Stimulated activated CD8-positive, alpha-beta memory T cell treated with anti-CD3 and anti-CD28 coated beads, Interleukin-7, amount 100 ng/mL, for 1 hour (primary cell): Measurements from ENCODE around the gene ESCO1.

ENCODE experiments used
- DNase-seq, 2 donors: peaks; one replicate each; pipeline ENCODE4 v3.0.0-alpha.2; 2020; ENCODE audit warnings: low read depth in 2 of 2

ESCO1 gene

GRCh38 chr18:21584391-21584790 is 16.1 kb downstream of the ESCO1 start:
- DNase-seq = no peak

GRCh38 chr18:21575656-21576055 is 24.8 kb downstream of the ESCO1 start:
- DNase-seq = no peak

GRCh38 chr18:21571772-21572171 is 28.7 kb downstream of the ESCO1 start:
- DNase-seq = no peak

GRCh38 chr18:21559195-21559594 is 41.3 kb downstream of the ESCO1 start:
- DNase-seq = no peak

- no peak for DNase-seq
Measured at GRCh38 chr18:21557607-21558253, 42.8 kb downstream of the ESCO1 start.

- DNase-seq = no peak
Measured at GRCh38 chr18:21550510-21550970, 50.0 kb downstream of the ESCO1 start.

GRCh38 chr18:21548647-21549046 is 51.9 kb downstream of the ESCO1 start:
- DNase-seq = no peak

GRCh38 chr18:21546423-21546822 is 54.1 kb downstream of the ESCO1 start:
- DNase-seq = no peak

- DNase-seq = no peak
Measured at GRCh38 chr18:21538230-21538629, 62.3 kb downstream of the ESCO1 start.

- DNase-seq = no peak
Measured at GRCh38 chr18:21534327-21534726, 66.2 kb downstream of the ESCO1 start.

- no peak for DNase-seq
Measured at GRCh38 chr18:21526463-21526862, 74.0 kb downstream of the ESCO1 start.

- DNase-seq = no peak
Measured at GRCh38 chr18:21525916-21526315, 74.6 kb downstream of the ESCO1 start.

- no peak for DNase-seq
Measured at GRCh38 chr18:21522530-21522929, 78.0 kb downstream of the ESCO1 start.

- DNase-seq = no peak
Measured at GRCh38 chr18:21513741-21514140, 86.8 kb downstream of the ESCO1 start.

GRCh38 chr18:21513292-21513691 is 87.2 kb downstream of the ESCO1 start:
- no peak for DNase-seq

- no peak for DNase-seq
Measured at GRCh38 chr18:21509062-21509461, 91.4 kb downstream of the ESCO1 start.

- no peak for DNase-seq
Measured at GRCh38 chr18:21507913-21508701, 92.4 kb downstream of the ESCO1 start.

GRCh38 chr18:21502661-21503060 is 97.8 kb downstream of the ESCO1 start:
- no peak for DNase-seq

- no peak for DNase-seq
Measured at GRCh38 chr18:21499997-21500396, 100.5 kb downstream of the ESCO1 start.

GRCh38 chr18:21496277-21496835 is 104.1 kb downstream of the ESCO1 start:
- no peak for DNase-seq

GRCh38 chr18:21490748-21491147 is 109.8 kb downstream of the ESCO1 start:
- DNase-seq = no peak

GRCh38 chr18:21489919-21490495 is 110.5 kb downstream of the ESCO1 start:
- DNase-seq = no peak
